Measurements from ENCODE around the gene SNAPC2.
"Not testable (repeated sequence)": the region's sequence is repeated elsewhere in the genome, so short reads cannot be mapped to it uniquely, and the experiment has no call there.

The SNAPC2 gene

DNA sequence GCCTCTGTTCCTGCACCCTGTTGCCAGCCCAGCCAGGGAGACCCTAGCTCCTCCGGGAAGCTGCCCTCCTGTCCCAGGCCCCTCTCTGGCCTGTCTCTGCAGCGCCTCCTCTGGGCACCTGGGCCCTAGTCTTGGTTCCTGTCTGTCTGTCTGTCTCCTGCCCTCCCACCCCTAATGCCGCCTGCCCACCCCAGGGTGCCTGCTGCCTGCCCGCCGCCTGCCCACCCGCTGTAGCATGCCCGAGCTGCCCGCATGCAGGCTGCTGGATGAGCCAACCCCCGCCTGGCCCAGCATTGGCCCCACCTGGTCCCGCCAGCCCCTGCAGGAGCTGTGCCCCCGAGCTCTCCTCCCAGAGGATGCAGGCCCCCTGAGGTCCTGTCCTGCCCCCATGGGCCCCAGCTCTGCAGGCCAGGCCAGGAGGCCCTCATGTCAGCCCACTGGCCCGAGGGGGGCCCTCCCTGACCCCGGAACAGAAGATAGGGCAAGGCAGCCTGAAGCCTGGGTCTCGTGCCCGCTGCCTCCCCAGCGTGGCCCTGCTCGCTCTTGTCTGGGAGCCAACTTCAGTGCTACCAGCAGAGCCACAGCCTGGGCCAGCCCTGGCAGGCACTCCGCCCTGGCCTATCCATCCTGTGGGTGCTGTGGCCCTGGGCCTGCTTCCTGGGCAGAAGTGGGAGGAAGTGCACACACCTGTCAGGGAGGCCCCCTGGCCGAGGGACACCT, 11.2 kb upstream of the SNAPC2 start:
- no peak for DNase-seq (ENCODE audit: low read depth)

DNA sequence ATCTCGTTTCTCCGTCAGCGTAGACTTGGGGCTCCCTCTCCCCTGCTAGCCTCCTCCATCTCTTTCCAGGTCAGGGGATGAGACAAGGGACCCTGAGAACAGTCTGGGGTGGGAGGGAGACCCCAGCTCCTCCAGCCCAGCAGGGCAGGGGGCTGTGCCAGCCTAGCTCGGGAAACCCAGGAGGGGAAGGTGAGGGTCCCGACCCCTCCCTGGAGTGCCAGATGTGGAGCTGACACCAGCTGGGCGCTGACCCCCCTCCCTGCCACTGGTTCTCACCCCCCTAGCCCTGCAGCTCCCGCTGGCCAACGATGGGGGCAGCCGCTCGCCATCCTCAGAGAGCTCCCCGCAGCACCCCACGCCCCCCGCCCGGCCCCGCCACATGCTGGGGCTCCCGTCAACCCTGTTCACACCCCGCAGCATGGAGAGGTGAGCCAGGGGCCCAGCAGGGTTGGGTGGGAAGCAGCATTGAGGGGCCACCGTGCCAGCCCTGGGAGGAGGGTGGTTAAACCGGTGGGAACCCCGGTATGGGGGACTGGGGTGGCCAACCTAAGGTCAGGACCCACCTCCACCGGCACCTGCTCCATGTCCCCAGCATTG, 10.6 kb upstream of the SNAPC2 start:
- no peak for DNase-seq (ENCODE audit: low read depth)

GRCh38 chr19:7910321-7911161, 9.6 kb upstream of the SNAPC2 start:
- no peak for DNase-seq (ENCODE audit: low read depth)

GRCh38 chr19:7911508-7912143, 8.5 kb upstream of the SNAPC2 start:
- no peak for DNase-seq (ENCODE audit: low read depth)

- DNase-seq (ENCODE audit: low read depth), result no peak
Measured at GRCh38 chr19:7912144-7912696, 7.9 kb upstream of the SNAPC2 start.

GRCh38 chr19:7912697-7913564, 7.2 kb upstream of the SNAPC2 start:
- DNase-seq (ENCODE audit: low read depth), result no peak

DNA sequence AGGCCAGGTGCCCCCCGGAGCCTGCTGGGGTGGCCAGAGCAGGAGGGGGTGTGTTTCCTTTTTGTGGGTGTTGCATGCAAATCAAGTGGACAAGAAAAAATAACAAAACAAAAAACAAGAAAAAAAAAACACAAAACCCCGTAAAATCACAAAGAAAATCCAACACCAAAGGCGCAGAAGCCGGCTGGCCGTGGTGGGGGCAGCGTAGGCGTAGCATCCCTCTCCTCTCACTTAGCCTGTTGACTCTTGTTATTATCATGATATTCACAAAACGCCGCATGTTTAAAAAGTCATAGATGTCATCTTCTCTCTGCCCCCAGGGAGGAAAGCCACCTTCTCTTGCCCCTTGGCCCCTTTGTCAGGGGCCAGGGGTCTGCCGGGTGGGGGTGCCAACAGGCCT, 6.5 kb upstream of the SNAPC2 start:
- no peak for DNase-seq (ENCODE audit: low read depth)

- DNase-seq (ENCODE audit: low read depth), result no peak
Measured at GRCh38 chr19:7914099-7914498, 6.0 kb upstream of the SNAPC2 start.

DNA sequence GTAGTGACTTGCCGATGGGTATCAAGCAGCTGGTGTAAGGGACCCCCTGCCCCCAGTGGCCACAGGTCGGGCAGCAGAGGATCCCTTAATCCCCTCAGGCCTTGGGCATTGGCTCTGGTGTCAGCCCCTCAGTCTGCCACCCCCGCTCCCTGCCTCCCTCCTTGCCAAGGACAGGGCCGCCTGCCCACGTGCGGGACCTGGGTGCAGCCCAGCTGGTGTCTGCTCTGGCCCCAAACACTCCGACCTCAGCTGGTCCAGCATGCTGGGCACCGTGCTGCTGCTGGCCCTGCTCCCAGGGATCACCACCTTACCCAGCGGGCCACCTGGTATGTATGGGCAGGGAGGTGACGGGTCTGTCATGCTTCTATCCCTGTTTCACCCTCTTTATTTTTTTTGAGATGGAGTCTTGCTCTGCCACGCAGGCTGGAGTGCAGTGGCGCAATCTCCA, 5.5 kb upstream of the SNAPC2 start, which contains the start of gene TGFBR3L:
Gene TGFBR3L, plus strand, starts transcription at position 233 of the 448 bp plus-strand sequence.
- DNase-seq (ENCODE audit: low read depth), result no peak

DNA sequence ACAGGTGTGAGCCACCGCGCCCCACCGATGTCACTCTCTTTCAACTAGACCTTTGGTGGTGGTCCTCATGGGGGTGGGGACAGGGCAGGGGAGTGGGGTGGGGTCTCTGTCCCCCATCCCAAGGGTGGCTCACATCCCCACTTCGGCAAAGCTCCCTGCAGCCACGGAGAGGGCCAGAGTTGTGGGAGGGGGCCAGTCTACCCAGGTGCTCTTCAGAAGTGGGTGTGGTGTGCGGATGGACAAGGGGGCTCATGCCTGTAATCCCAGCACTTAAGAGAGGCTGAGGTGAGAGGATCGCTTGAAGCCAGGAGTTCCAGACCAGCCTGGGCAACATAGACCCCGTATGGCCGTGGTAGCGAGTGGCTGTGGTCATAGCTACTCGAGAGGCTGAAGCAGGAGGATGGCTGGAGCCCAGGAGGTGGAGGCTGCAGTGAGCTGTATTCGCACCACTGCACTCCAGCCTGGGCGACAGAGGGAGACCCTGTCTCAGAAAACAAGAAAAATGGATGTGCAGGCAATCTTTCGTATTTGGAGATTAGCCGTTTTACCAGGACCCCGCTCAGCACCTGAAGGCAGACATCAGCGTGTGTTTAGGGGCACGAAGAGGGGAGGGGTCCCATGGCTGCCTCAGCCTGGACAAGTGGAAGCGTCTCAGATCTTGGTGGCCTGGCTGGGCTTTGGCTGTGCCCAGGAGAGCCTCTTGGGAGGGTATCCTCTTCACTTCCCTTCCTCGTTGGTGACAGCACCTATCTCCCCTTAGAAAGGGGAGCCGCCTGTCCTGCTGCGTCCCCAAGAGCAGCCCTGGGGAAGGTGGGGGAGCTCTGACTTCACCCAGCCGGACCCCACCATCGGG, 4.7 kb upstream of the SNAPC2 start:
- no peak for DNase-seq (ENCODE audit: low read depth)

DNA sequence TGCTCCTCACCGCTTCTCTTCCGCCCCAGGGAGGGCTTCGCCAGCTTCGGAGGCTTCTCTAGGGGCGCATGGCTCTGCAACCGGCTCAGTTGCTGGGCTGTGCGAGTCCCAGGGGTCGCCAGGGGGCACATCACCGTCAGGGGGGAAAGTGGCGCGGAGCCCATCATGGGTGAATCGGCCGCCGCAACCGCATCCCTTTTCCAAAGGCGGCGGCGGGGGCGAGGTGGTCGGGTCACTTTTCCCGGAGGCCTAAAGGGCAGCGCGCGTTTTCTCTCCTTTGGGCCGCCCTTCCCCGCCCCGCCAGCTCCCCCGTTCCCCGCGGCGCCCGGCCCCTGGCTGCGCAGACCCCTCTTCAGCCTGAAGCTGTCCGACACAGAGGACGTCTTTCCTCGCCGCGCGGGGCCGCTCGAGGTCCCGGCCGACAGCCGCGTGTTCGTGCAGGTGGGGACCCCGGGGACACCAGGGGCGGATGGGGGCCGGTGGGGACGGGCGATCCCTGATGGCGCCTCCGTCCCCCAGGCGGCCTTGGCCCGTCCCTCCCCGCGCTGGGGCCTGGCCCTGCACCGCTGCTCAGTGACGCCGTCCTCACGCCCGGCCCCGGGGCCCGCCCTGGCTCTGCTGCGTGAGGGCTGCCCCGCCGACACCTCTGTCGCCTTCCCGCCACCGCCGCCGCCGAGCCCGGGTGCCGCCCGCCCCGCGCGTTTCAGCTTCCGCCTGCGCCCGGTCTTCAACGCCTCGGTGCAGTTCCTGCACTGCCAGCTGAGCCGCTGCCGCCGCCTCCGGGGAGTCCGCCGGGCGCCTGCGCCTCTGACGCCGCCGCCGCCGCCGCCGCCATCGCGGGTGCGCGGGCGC, 3.8 kb upstream of the SNAPC2 start:
- DNase-seq (ENCODE audit: low read depth), result no peak

GRCh38 chr19:7916955-7917266, 3.2 kb upstream of the SNAPC2 start:
- DNase-seq (ENCODE audit: low read depth), result no peak

DNA sequence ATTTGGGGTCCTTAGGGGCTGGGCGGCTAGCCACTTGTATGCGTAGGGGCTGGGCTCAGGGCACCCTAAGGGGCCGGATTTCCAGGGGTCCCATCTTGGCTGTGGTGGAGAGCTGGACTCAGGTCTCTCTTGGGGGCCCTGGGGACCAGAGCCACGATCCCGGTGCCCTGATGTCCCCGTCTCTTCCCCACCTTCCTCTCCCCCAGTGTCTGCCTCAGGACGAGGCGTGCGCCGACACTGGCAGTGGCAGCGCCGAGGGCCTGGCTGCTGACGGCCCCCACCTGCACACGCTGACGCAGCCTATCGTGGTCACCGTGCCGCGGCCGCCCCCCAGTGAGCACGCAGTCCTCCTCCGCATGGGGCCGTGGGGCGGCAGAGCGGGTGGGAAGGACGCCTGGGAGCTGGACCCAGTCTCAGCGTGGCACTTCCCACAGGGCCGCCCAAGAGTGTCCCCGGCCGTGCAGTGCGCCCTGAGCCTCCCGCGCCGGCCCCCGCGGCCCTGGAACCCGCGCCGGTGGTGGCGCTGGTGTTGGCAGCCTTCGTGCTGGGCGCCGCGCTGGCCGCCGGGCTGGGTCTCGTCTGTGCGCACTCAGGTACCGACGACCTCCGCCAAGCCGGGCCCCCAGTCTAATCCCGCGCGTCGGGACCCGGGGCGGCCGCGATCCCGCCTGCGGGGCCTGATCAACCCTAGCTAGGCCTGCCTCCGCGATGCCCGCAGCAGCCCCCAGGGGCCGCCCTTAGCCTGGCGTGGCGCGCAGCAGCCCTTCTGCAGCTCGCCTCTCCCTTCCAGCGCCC, 2.7 kb upstream of the SNAPC2 start:
- no peak for DNase-seq (ENCODE audit: low read depth)

DNA sequence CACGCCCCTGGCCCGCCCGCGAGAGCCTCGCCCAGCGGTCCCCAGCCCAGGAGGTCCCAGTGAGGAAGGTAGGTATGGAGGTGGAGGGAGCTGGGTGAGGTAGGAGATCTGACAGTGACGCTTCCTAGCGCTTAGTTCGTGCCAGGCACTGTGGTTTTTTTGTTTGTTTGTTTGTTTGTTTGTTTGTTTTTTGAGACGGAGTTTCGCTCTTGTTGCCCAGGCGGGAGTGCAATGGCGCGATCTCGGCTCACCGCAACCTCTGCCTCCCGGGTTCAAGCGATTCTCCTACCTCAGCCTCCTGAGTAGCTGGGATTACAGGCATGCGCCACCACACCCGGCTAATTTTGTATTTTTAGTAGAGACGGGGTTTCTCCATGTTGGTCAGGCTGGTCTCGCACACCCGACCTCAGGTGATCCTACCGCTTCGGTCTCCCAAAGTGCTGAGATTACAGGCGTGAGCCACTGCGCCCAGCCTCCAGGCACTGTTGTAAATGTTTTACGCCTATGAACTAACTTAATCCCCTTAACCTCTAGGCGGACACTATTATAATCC, 2.0 kb upstream of the SNAPC2 start:
- DNase-seq (ENCODE audit: low read depth), result not testable (repeated sequence)

DNA sequence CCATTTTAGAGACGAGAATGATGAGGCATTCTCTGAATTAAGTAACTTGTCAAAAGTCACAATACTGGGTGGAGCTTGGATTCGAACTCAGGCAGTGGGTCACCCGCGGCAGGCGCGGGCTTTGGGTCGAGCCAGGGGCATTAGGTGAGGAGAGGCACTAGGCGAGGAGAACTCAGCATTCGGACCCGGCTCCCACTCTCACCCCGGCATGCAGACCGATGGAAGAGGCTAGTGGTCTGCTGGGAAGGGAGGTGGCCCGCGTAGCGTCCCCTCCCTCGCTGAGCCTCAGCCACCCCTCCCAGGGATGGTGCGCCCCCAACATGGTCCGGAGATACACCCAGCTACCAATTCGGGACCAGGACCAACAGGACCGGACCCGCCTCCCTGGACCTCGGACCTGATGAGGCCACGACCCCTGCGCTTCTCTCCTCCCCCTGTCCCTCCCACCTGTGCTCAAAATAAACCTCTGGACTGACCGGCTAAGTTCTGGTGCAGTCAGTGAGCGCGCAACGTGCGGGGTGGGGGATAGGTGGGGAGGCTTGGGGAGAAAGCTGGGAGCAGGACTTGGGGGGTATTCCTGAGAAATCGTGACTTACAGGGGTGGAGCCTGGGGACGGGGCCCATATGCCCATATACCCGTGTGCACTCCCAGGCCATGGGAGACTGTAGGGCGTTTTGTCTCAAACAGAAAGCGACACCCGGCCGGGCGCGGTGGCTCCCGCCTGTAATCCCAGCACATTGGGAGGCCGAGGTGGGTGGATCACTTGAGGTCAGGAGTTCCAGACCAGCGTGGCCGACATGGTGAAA, 1.3 kb upstream of the SNAPC2 start:
- DNase-seq (ENCODE audit: low read depth), result no peak

- DNase-seq (ENCODE audit: low read depth), result peak; percentile 97
Measured at GRCh38 chr19:7920519-7921301, 572 bp downstream of the SNAPC2 start.

Data from fibroblast of the conjunctiva (primary cell).